IPS-20b (cell line): ENCODE measurements around the gene TADA3.

Source experiments
- H3K27ac ChIP-seq: one replicate; pipeline ENCODE4 v1.5.1; 2013; ENCODE audit warnings: low read length
- H3K27me3 ChIP-seq: 2 replicates; pipeline ENCODE4 v1.6.1; 2013; ENCODE audit warnings: mild to moderate bottlenecking, low read length, inconsistent platforms; ENCODE audit not compliant: insufficient read depth
- H3K36me3 ChIP-seq: 2 replicates; pipeline ENCODE4 v1.6.1; 2013; ENCODE audit warnings: low read depth, mild to moderate bottlenecking, inconsistent platforms, low read length, moderate library complexity; ENCODE audit not compliant: insufficient read depth
- H3K4me1 ChIP-seq: 2 replicates; pipeline ENCODE4 v1.6.1; 2013; ENCODE audit warnings: mild to moderate bottlenecking, control low read depth, inconsistent platforms, low read length, moderate library complexity; ENCODE audit not compliant: insufficient read depth
- H3K4me3 ChIP-seq: 2 replicates; pipeline ENCODE4 v1.5.1; 2013; ENCODE audit warnings: mild to moderate bottlenecking, low read length, inconsistent platforms
- H3K9ac ChIP-seq: 2 replicates; pipeline ENCODE4 v1.6.1; 2013; ENCODE audit warnings: low read depth, mild to moderate bottlenecking, inconsistent platforms, low read length, moderate library complexity
- H3K9me3 ChIP-seq: 2 replicates; pipeline ENCODE4 v1.6.1; 2013; ENCODE audit warnings: mild to moderate bottlenecking, low read depth, low read length, inconsistent platforms; ENCODE audit not compliant: insufficient read depth

The TADA3 gene

DNA sequence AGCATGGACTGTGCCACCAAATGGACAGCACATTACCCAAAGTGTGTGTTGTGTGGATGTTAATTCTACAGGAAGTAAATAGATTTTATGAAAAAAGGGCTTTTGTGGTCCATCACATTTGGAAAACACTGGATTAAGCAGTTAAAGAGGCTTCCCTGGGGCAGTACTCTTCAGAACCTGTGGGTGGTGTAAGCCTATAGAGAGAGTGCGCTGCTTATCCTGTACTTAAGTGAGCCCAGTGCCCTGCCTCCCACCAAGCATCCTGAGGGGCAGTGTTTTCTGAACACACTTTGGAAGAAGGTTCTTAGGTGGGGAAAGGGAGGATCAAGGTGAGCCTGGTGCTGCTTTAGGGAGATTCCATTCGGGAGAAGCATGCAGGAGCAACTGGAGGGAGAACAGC, 28.7 kb upstream of the TADA3 start:
- Histone ChIP-seq H3K4me1 (0 out of 2 replicates have a peak, but pooled peaks cover 2% of the 10 kb centered on the region), H3K9me3 (no peaks in the 10 kb centered on the region), H3K27ac (no peak overlapping the region), H3K4me3 (no peak overlapping the region), H3K9ac (no peak overlapping the region), H3K27me3 (no peaks in the 10 kb centered on the region), H3K36me3 (no peaks in the 10 kb centered on the region)

DNA sequence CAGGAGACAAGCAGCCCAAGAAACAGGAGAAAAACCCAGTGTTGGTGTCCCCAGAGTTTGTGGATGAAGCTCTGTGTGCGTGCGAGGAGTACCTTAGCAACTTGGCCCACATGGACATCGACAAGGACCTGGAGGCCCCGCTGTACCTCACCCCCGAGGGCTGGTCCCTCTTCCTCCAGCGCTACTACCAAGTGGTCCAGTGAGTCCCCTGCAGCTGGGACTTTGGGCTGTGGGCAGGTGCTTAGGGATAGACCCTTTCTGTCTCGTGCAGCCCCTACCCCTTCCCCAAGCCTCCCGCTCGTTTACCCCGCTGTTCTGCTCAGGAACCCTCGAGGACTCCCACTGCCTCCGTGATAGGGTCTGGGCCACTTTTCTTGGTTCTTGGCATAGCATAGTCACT, 28.3 kb upstream of the TADA3 start:
- H3K36me3 ChIP-seq, result no peaks in the 10 kb centered on the region
- 0 out of 2 replicates have a peak, but pooled peaks cover 2% of the 10 kb centered on the region for H3K4me1 ChIP-seq
- H3K4me3 ChIP-seq, result no peak overlapping the region
- no peaks in the 10 kb centered on the region for H3K27me3 ChIP-seq
- H3K27ac ChIP-seq, result no peak overlapping the region
- H3K9ac ChIP-seq, result no peak overlapping the region
- H3K9me3 ChIP-seq, result no peaks in the 10 kb centered on the region

DNA sequence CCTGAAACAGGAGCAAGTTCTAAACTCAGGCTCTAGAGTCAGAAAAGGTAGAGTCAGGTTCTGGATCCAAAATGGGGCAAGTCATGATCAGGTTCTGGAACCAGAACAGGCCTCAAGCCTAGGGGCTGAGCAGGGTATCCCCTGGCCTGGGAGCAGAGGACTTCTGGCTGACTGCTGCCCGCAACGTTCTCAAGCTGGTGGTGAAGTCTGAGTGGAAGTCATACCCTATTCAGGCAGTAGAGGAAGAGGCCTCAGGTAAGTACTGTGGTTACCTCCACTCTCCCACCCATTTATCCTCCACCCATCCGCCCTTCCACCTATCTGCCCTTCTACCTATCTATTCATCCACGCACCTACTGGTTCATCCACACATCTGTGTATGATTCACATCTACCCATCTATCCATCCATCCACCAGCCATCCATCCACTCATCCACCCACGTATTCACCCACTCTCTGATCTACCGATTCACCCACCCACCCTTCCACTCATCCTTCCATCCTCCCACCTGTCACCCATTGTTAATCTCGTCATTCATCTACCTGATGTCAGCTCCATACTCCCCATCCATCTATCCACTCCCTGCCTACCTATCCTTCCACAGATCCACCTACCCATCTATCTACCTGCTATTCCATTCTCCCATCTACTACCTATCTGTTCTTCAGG, 26.5 kb upstream of the TADA3 start:
- Histone ChIP-seq H3K27me3 (no peaks in the 10 kb centered on the region), H3K9ac (no peak overlapping the region), H3K9me3 (no peaks in the 10 kb centered on the region), H3K27ac (no peak overlapping the region), H3K4me1 (0 out of 2 replicates have a peak, but pooled peaks cover 2% of the 10 kb centered on the region), H3K36me3 (no peaks in the 10 kb centered on the region), H3K4me3 (no peak overlapping the region)

DNA sequence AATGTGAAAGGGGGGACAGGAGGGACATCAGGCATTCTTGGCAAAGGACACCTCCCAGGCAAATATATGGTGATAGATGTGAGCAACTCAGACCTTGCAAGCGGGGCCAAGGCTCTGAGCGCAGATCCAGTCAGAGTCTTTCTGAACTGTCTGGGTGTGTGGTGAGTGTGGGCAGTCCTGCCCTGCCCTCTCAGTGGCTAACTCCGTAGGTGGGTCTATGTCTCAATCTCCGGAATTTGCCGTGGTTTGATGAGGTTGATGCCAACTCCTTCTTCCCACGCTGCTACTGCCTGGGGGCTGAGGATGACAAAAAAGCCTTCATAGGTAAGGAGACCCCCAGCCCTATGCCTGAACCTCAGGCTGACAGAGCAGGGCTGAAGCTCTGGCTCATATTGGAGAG, 25.2 kb upstream of the TADA3 start:
- no peak overlapping the region for H3K4me3 ChIP-seq
- no peak overlapping the region for H3K27ac ChIP-seq
- no peaks in the 10 kb centered on the region for H3K9me3 ChIP-seq
- H3K27me3 ChIP-seq, result no peaks in the 10 kb centered on the region
- H3K4me1 ChIP-seq, result 0 out of 2 replicates have a peak, but pooled peaks cover 2% of the 10 kb centered on the region
- H3K9ac ChIP-seq, result no peak overlapping the region
- H3K36me3 ChIP-seq, result no peaks in the 10 kb centered on the region

DNA sequence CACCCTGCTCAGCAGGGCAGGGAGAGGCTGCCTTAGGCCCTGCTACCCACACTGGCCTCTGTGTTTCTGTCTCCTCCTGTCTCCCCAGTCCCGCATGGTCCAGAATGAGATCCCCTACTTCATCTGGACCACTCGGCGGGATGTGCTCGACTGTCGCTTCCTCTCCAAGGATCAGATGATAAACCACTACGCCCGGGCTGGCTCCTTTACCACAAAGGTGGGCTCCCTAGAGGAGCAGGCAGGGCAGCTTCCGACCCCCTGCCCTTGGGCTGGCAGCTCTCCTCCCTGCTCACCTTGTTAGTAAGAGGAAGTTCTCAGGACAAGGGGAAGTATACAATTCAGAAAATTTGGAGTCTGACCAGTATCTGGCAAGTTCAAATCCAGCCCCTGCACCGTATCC, 23.7 kb upstream of the TADA3 start:
- no peak overlapping the region for H3K9ac ChIP-seq
- H3K4me3 ChIP-seq, result no peak overlapping the region
- H3K27ac ChIP-seq, result no peak overlapping the region
- no peaks in the 10 kb centered on the region for H3K4me1 ChIP-seq
- H3K27me3 ChIP-seq, result peaks cover 10% of the 10 kb centered on the region
- no peaks in the 10 kb centered on the region for H3K9me3 ChIP-seq
- no peaks in the 10 kb centered on the region for H3K36me3 ChIP-seq

DNA sequence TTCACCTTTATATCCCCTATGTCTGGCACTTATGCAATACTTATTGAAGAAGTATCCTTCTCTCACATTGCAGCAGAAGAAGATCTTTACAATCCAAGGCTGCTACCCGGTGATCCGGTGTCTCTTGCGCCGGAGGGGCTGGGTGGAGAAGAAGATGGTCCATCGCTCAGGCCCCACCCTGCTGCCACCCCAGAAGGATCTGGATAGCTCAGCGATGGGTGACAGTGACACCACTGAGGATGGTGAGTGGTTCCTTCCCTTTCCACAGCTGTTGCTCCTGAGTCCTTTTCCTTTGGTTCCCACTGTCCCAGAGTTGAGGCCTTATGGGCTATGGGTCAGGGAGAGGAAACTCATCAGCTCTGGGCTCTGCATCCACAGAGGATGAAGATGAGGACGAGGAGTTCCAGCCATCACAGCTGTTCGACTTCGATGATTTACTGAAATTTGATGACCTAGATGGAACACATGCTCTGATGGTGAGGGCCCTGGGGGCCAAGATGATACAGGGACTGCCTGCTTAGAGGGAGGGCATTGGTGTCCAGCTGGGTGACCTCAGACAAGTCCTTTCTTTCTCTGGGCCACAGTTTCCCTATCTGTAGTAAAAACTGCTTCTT, 20.7 kb upstream of the TADA3 start:
- H3K4me1 ChIP-seq, result peaks cover 3% of the 10 kb centered on the region; the same call in 1 of the 2 replicates
- H3K9ac ChIP-seq, result no peak overlapping the region
- no peaks in the 10 kb centered on the region for H3K36me3 ChIP-seq
- H3K4me3 ChIP-seq, result no peak overlapping the region
- H3K9me3 ChIP-seq, result no peaks in the 10 kb centered on the region
- no peak overlapping the region for H3K27ac ChIP-seq
- H3K27me3 ChIP-seq, result peaks cover 16% of the 10 kb centered on the region

DNA sequence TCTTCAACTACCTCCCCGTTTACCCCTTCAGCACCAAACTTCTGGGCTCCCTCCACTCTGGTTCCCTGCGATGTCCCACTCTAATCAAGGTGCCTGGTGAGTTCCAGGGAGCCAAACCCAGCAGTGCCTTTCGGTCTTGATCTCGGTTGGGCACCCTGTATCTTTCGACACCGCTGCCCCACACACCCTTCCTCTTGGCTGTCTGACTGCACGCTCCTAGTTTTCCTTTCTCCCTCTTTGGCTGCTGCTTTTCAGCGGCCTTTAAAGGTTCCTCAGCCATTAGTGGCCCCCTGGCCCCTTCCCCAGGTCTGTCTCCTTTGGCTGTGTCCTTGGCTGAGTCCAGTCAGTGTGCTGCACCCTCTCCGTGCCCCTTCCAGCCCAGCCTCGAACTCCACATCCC, 18.6 kb upstream of the TADA3 start:
- H3K36me3 ChIP-seq, result peaks cover 14% of the 10 kb centered on the region
- H3K27me3 ChIP-seq, result peaks cover 16% of the 10 kb centered on the region
- H3K27ac ChIP-seq, result no peak overlapping the region
- H3K9me3 ChIP-seq, result no peaks in the 10 kb centered on the region
- H3K4me1 ChIP-seq, result peaks cover 3% of the 10 kb centered on the region; the same call in 1 of the 2 replicates
- no peak overlapping the region for H3K9ac ChIP-seq
- H3K4me3 ChIP-seq, result peak overlapping the region; percentile 72

DNA sequence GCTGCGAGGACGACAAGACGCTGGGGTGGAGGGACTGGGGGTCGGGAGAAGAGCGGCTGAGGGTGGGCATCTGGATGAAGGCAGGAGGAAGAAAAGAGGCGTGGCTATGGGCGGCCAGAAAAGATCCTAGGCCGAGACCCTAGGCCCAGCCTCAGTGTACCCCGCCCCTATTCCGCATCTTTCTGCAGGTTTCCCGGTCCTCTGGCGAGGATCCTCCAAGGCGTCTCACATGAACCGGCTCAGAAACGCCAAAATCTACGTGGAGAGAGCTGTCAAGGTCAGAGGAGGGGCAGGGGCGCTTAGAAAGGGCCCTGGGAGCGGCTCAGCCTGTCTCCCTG, 18.1 kb upstream of the TADA3 start:
- Histone ChIP-seq H3K36me3 (peaks cover 19% of the 10 kb centered on the region), H3K27me3 (peaks cover 16% of the 10 kb centered on the region), H3K4me1 (peaks cover 3% of the 10 kb centered on the region; the same call in 1 of the 2 replicates), H3K9ac (peak overlapping the region; percentile 27; the same call in 1 of the 2 replicates), H3K4me3 (peak overlapping the region; percentile 72), H3K27ac (no peak overlapping the region), H3K9me3 (no peaks in the 10 kb centered on the region)

DNA sequence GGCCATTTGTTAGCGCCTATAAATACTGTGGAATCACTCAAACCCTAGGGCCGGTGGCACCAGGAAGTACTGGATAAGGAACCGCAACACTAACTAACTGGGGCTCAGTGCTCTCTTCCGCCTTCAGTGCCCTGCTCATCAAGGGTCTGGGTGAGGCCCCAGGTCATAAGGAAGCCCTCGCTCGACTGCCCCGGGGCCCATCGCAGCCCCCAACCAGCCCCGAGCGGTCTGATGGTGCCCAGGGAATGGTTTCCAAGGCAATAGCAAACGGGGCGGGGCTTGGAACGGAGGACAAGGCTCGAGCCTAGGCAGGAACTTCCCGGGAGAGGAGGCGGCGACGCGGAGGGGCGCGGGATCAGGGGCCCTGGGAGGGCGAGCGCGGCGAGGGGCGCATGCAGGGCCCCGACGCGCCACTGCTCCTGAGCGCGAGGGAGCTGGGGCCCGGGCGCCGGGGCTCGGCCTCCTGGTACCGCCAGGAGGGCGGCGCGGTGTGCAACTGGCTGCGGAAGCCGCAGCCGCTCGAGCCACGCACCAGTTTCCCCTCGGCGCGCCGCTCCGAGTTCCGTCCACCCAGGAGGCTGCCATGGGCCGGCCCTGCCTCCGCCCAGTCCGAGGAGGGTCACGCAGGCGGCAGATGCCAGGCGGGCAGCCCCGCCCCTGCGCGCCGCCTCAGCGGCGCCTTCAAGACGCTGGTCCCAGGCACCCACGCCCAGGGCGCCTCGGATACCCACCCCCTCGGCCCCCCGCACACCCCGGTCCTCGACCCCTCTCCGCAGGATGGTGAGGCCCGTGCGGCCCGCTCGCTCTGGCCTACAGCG, 17.6 kb upstream of the TADA3 start, which contains the start of gene TTLL3:
Gene TTLL3, plus strand, starts transcription at position 648 of the 818 bp plus-strand sequence. CDS start 400 bp downstream, outside the sequence.
- Histone ChIP-seq H3K27ac (no peak within 1 kb of the TSS), H3K4me1 (peaks cover 3% of the 10 kb centered on the region; the same call in 1 of the 2 replicates), H3K36me3 (peaks cover 24% of the 10 kb centered on the region), H3K9me3 (no peaks in the 10 kb centered on the region), H3K9ac (peak within 1 kb of the TSS; percentile 59; the same call in 1 of the 2 replicates), H3K4me3 (peak within 1 kb of the TSS; percentile 72), H3K27me3 (peaks cover 16% of the 10 kb centered on the region)

DNA sequence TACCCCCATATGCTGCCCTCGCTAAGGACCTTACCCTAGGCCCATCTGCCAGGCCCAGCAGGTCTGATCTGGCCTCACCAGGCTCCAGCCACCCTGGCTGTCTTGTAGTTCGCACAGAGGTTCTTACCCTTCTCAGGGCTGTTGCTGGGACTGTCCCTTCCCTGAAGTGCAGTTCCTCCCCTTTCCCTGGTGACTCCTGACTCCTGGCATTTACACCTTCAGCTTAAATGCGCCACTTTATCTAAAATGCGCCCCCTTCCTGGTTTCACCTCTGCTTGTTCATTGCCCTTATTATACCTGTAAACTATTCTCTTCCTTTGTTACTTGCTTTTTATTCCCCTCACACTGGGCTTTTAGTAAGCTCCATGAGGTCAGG, 17.0 kb upstream of the TADA3 start:
- peak overlapping the region; percentile 59; the same call in 1 of the 2 replicates for H3K9ac ChIP-seq
- no peak overlapping the region for H3K27ac ChIP-seq
- H3K4me3 ChIP-seq, result peak overlapping the region; percentile 72

DNA sequence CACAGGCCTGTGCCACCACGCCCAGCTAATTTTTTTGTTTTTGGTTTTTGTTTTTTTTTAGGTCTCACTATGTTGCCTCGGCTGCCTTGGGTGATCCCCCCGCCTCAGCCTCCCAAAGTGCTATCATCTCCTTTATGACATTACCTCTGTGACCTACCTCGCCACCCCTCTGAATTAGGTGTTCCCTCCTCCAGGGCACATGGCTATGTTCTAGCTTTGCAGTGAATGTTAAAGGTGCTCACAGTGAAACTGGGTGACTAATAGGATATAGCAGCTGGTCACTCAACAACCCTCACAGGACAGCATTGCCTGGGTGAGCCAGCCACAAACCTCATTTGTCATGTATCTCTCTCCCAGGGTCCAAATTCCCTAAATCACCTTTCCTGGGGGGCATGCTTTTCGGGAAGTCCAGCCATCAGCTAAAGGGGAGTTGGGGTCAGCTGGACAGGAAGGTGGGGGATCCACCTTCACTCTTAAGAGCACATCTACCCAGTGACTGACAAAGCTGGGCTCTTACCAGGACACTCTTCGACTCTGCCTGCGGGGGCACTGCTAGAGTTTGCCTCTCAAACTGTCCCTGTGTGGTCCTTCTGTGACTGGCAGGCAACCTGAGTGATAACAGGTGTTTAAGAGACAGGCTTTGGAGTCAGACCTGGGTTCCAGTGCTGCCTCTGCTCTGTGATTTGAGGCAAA, 16.2 kb upstream of the TADA3 start:
- H3K27ac ChIP-seq, result no peak overlapping the region

More for the DNA sequence above, 17.0 kb upstream of the TADA3 start:
- H3K27me3 ChIP-seq, result peaks cover 16% of the 10 kb centered on the region
- H3K36me3 ChIP-seq, result peaks cover 30% of the 10 kb centered on the region
- no peaks in the 10 kb centered on the region for H3K9me3 ChIP-seq
- H3K4me1 ChIP-seq, result peaks cover 3% of the 10 kb centered on the region; the same call in 1 of the 2 replicates

More for the DNA sequence above, 16.2 kb upstream of the TADA3 start:
- Histone ChIP-seq H3K27me3 (peaks cover 16% of the 10 kb centered on the region), H3K4me3 (no peak overlapping the region), H3K9ac (no peak overlapping the region), H3K36me3 (peaks cover 38% of the 10 kb centered on the region), H3K4me1 (peaks cover 3% of the 10 kb centered on the region; the same call in 1 of the 2 replicates), H3K9me3 (no peaks in the 10 kb centered on the region)
